ENCODE measurements around the gene CXorf58. TPM values are rescaled to one million over a fixed set of nuclear protein-coding genes. Genes with fewer than 3 reads are reported as not detected.

The CXorf58 gene
- total RNA-seq, 1 donor from 2014 or later, result not detected

GRCh38 chrX:23900220-23900797 lies 7.5 kb upstream of the CXorf58 start:
- no peak for DNase-seq (ENCODE audit: low spot score)

- no peak for DNase-seq (ENCODE audit: low spot score)
Measured at GRCh38 chrX:23901060-23901459, 6.7 kb upstream of the CXorf58 start.

DNA sequence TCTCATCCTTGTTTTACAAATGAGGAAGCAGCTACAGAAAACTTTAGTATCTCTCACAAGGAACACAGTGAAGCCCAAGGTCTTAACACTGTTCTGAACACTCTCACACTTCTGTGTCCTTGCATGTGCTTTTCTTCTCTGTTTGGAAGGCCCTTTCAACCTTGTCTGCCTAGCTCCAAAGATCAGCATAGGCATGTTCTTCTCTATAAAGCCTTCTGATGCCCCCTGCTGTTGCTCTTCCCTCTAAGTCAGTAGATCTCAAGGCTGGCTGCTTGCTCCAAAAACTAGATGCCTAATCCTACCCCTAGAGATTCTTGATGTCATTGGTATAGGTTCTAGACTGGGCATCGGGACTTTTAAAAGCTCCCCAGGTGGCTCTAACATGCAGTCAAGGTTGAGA lies 6.0 kb upstream of the CXorf58 start:
- no peak for DNase-seq (ENCODE audit: low spot score)

- DNase-seq (ENCODE audit: low spot score), result no peak
Measured at GRCh38 chrX:23902419-23902818, 5.4 kb upstream of the CXorf58 start.

- no peak for DNase-seq (ENCODE audit: low spot score)
Measured at GRCh38 chrX:23904096-23904495, 3.7 kb upstream of the CXorf58 start.

GRCh38 chrX:23907111-23907497 lies 702 bp upstream of the CXorf58 start:
- no peak for DNase-seq (ENCODE audit: low spot score)

DNA sequence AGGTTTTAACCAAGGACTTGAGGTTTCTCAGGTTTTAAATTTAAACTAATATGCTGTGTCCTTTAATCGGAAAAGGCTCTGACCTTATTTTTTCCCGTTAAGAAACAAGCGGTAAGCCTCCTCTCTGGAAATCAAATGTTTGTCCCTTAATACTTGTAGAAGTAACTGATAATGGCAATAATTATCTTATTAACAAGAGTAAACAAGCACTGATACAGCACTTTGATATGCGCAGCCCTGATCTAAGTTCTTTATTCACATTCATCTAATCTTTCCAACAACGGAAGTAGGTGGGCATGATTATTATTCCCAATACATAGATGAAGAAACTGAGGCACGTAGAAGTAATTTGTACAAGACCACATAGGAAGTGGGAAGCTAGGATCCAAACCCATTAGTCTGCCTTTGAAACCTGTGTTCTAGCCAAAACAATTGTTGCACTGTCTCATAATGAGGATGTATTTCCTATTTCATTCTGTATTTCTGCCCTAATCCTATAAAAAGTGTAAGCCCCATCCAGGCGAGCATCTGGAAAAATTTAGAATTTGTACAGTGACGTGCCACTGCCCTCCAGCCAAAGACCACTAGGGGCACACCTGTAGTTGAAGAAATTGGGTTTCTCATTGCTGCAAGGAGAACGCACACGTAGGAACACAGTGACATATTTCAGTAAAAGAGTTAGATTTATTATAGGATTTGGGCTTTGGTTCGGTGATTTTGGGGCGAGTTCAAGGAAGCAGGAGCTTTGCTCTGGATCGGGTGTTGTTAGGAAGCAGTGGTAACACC lies 606 bp downstream of the CXorf58 start:
- no peak for DNase-seq (ENCODE audit: low spot score)

GRCh38 chrX:23911126-23911835 lies 3.5 kb downstream of the CXorf58 start:
- no peak for DNase-seq (ENCODE audit: low spot score)

GRCh38 chrX:23919148-23919547 lies 11.3 kb downstream of the CXorf58 start:
- no peak for DNase-seq (ENCODE audit: low spot score)

GRCh38 chrX:23919706-23920320 lies 12.0 kb downstream of the CXorf58 start:
- DNase-seq (ENCODE audit: low spot score), result no peak

GRCh38 chrX:23926015-23926414 lies 18.2 kb downstream of the CXorf58 start:
- no peak for DNase-seq (ENCODE audit: low spot score)

DNA sequence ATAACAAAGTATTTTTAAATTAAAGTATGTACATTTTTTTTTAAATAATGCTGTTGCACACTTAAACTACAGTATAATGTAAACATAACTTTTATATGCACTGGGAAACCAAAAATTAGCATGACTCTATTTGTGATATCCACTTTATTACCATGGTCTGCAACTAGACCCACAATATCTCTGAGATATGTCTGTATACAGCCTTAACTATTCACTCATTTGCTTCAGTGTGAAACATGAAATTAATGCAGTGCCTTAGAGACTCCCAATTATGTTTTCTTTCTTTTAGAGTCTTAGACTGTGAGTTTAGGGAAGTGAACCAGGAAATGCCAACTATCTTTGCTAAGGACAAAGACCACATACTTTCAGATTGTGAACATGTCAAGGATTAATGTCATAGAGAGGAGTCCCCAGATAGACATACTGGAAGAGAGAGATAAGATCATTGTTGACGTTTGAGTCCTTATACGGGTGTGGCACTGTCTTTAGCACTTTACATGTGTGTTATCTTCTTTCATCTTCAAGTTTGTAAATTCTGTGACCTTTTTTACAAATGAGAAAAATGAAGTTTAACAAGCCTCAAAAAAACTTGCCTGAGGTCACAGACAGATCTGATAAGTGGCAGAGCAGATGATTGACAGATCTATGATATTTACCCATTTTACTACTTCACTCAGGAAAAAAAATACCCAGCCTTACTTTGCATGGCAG lies 23.2 kb downstream of the CXorf58 start:
- no peak for DNase-seq (ENCODE audit: low spot score)

DNA sequence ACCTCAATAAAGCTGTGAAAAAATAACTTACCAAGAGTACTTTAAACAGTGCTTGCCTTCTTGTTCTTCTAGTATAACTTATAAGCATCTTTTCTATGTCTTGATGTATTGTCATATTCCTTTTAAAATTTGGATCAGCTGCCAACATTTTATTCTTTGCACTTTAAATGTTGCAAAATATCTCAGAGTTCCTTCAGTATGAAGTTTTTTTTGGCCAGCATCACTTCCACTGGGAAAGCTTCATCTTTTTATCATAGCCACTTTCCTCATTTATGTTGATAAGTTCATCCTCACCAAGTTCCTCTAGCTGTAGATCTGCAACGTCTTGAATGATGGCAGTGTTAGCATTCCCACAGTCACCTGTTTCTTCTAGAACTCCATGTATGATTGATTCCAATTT lies 24.2 kb downstream of the CXorf58 start:
- no peak for DNase-seq (ENCODE audit: low spot score)

DNA sequence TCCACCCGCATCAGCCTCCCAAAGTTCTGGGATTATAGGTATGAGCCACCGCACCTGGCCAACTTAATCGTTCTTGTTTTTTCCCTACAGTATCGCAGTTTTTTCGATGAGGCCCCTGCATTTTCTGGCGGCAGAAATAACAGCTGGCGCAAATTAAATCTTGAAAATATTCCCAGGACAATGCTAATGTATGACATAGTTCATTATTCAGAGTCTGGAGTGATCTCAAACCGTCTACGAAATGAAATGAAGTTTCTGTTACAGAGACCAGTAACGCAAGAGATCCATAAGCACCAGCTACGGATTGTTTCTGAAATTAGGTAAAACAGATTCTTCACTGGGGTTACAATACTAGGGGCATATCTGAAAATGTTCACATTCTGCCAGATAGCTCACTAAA lies 27.3 kb downstream of the CXorf58 start:
- no peak for DNase-seq (ENCODE audit: low spot score)

DNA sequence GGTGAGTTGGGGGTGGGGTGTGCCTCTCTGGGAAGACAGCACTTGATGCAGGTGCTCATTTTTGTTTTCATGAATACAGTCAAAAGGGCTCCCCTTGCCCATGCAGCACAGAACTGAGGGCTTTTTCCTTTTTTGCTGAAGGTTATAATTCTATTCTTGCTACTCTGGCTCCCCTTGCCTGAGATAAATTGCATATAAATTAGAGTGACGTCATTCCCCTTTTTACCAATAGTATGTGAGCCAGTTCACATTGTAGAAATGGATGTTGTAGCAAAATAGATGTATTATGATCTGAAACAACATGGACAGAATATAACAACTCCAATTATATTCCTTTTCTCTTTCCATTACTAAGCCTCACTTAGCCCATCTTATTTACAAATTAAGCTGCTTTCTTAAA lies 28.4 kb downstream of the CXorf58 start:
- DNase-seq (ENCODE audit: low spot score), result no peak

GRCh38 chrX:23937100-23937499 lies 29.3 kb downstream of the CXorf58 start:
- DNase-seq (ENCODE audit: low spot score), result no peak

DNA sequence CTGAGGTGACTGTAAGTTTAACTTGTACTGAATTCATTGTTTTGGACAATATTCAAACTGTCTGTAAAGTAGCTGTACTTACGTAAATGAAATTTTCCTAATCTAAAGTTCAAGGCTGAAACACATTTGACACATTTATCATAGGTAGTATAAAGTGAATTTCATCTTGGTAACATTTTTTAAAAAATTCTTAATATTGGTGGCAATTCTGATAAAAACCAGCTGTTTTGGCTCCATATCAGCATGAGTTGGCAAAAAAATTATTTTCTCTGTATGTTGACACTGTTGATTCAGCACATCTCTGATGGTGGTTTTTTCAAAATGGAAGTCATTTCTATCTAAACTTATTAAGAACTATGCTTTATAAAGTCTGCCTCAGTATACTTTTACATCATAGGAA lies 30.9 kb downstream of the CXorf58 start:
- DNase-seq (ENCODE audit: low spot score), result no peak

GRCh38 chrX:23939203-23939602 lies 31.4 kb downstream of the CXorf58 start:
- no peak for DNase-seq (ENCODE audit: low spot score)

DNA sequence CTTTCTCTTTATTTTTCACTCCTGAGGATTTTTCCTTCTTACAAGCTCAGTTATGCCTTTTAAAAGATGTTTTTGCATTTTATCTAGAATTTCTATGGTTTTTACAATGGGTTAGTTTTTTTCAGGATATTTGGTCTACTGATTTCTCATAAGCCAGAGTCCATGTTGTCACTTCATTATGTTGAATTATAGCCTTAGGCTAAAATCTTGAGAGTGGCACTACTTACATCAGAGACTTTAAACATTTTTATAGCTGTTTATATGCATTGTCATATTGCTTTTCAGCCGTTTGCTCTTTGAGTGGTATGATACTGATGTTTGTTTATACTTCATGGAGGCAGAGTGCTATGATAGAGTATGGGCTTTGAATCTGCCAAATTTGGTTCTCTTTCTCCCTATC lies 36.4 kb downstream of the CXorf58 start:
- DNase-seq (ENCODE audit: low spot score), result no peak

DNA sequence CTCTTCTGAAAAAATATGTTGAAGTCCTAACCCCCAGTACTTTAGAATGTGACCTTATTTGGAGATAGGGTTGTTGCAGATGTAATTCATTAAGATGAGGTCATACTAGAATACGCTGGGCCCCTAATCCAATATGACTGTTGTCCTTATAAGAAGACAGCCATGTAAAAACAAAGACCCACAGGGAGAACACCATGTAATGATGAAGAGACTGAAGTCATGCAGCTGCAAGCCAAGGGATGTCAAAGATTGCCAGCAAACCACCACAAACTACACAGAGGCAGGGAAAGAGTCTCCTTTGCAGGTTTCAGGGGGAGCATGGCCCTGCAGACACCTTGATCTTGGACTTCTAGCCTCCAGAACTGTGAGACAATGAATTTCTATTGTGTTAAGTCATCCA lies 37.4 kb downstream of the CXorf58 start:
- DNase-seq (ENCODE audit: low spot score), result no peak

DNA sequence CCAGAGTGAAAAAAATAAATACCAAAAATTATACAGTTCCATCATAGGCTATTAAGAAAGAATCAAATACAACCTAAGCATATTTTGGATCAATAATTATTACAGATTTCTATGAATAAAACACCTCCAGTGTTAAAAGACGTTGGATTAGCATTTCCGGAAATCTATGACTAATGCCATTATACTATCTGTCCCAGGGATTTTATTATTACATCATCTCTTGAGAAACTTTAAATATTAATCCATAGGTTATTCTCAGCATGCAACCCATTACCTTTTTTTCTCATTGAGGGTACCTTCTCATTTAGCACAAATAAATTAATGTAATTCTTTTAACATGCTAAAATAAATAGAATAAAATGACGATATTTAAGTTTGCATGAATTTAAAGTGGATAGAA lies 44.6 kb downstream of the CXorf58 start:
- no peak for DNase-seq (ENCODE audit: low spot score)
